Measurements from ENCODE around the gene GLIPR2. TPM values are rescaled to one million over a fixed set of nuclear protein-coding genes. Genes with fewer than 3 reads are reported as not detected.

GLIPR2 gene
- total RNA-seq, 1 donor from 2014 or later: 110 TPM

DNA sequence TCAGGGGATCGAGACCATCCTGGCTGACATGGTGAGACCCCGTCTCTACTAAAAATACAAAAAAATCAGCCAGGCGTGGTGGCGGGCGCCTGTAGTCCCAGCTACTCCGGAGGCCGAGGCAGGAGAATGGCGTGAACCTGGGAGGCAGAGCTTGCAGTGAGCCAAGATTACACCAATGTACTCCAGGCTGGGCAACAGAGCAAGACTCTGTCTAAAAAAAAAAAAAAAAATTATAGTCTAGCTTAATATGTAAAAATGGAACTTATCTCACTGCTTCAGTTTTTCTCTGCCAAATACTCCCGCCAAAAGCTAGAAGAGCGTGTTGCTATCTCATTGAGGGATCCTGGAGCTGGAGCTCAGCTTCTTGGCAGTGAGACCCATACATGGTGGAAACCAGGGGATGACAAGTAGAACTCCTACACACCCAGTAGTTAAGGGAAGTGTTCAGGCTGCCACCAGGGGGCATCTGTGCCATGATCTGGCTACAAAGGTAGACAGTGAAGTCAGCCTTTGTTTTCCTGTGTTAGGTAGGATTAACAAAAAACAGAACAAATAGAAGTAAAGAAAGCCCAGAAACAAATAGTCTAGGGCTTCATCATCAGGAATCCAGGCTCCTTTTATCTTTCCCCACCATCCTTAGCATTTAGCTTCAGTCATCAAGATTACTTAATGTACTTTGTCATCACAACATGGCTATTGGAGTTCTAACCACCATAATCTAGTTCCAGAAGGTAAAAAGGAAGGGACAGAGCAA, 33.6 kb upstream of the GLIPR2 start:
- TF ChIP-seq, protein P1, sequence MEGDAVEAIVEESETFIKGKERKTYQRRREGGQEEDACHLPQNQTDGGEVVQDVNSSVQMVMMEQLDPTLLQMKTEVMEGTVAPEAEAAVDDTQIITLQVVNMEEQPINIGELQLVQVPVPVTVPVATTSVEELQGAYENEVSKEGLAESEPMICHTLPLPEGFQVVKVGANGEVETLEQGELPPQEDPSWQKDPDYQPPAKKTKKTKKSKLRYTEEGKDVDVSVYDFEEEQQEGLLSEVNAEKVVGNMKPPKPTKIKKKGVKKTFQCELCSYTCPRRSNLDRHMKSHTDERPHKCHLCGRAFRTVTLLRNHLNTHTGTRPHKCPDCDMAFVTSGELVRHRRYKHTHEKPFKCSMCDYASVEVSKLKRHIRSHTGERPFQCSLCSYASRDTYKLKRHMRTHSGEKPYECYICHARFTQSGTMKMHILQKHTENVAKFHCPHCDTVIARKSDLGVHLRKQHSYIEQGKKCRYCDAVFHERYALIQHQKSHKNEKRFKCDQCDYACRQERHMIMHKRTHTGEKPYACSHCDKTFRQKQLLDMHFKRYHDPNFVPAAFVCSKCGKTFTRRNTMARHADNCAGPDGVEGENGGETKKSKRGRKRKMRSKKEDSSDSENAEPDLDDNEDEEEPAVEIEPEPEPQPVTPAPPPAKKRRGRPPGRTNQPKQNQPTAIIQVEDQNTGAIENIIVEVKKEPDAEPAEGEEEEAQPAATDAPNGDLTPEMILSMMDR (IDR thresholded peaks at IDR 0.05): peak; percentile 78
- no peak for DNase-seq (ENCODE audit: low spot score)
- H3K27me3 Mint-ChIP-seq (ENCODE audit: low read depth): no peaks in the 10 kb centered on the region
- H3K27ac Mint-ChIP-seq (ENCODE audit: unreplicated experiment): peak overlapping the region; percentile 98
- H3K9me3 Mint-ChIP-seq (ENCODE audit: low read depth): no peaks in the 10 kb centered on the region
- H3K4me3 Mint-ChIP-seq (ENCODE audit: unreplicated experiment): no peak overlapping the region
- peaks cover 47% of the 10 kb centered on the region for H3K4me1 Mint-ChIP-seq (ENCODE audit: low read depth)
- H3K36me3 Mint-ChIP-seq (ENCODE audit: low read depth): peaks cover 4% of the 10 kb centered on the region

DNA sequence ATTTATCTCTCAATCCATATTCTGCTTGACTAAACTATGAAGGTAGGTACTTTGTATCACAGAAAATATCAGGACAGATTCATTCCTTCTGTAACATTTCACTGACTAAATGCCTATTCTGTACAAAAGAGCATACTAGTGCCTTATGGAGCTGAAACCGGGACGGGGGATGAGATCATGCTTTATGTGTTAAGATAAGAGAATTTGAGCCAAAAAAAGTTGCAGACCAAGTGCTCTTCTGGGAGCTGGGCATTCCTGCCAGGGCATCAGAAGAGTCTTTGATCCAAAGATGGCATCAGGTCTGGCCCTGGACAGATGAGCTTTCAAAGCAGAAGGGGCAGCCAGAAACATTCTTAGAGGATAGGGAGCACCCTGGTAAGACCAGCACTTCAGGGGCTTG, 27.5 kb upstream of the GLIPR2 start:
- Mint-ChIP-seq H3K4me3 (ENCODE audit: unreplicated experiment) (no peak overlapping the region), H3K27ac (ENCODE audit: unreplicated experiment) (no peak overlapping the region)
- TF ChIP-seq, protein P1 (IDR thresholded peaks at IDR 0.05): no peak

DNA sequence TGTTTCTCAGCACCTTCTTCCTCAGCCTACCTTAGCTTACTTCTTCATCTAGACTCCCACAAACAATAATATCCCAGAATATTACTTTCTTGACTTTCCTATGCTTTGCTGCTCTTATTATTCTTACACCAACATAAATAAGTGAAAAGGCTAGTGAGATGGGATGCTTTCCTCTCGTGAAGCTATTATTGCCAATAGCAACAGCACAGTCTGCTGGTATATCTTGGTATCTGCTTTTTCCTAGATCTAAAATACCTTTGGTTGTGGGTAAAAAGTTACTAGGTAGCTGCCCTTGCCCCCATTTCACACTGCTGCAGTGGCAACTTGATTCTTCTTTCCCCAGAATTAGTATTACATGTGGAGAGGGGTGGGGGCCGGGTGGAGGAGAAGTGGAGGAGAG, 26.1 kb upstream of the GLIPR2 start:
- Mint-ChIP-seq H3K36me3 (ENCODE audit: low read depth) (peaks cover 9% of the 10 kb centered on the region), H3K27me3 (ENCODE audit: low read depth) (no peaks in the 10 kb centered on the region), H3K9me3 (ENCODE audit: low read depth) (no peaks in the 10 kb centered on the region), H3K4me3 (ENCODE audit: unreplicated experiment) (no peak overlapping the region), H3K27ac (ENCODE audit: unreplicated experiment) (no peak overlapping the region), H3K4me1 (ENCODE audit: low read depth) (peaks cover 7% of the 10 kb centered on the region)
- DNase-seq (ENCODE audit: low spot score): no peak
- TF ChIP-seq, protein P1 (IDR thresholded peaks at IDR 0.05): peak; percentile 69

More for the DNA sequence above, 27.5 kb upstream of the GLIPR2 start:
- H3K36me3 Mint-ChIP-seq (ENCODE audit: low read depth): peaks cover 10% of the 10 kb centered on the region
- peaks cover 12% of the 10 kb centered on the region for H3K4me1 Mint-ChIP-seq (ENCODE audit: low read depth)
- H3K9me3 Mint-ChIP-seq (ENCODE audit: low read depth): no peaks in the 10 kb centered on the region
- DNase-seq (ENCODE audit: low spot score): no peak
- H3K27me3 Mint-ChIP-seq (ENCODE audit: low read depth): no peaks in the 10 kb centered on the region

DNA sequence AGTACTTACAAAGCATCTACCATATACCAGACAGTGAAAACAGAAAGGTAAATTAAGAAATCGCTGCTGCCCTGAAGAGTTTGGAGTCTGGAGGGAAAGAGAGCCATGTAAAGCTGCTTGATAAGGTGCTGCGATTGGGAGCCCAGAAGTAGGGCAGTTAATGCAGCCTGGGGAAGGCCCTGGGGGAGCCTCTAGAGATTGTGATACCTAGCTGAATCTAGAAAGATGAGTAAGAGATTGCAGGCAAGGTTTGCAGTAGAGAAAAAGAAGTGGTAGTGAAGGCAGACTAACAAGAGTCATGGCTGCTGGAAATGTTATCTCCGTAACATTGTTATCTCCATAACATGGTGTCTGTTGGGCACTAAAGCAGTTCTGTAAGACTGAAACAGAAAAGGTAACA, 24.0 kb upstream of the GLIPR2 start:
- TF ChIP-seq, protein P1 (IDR thresholded peaks at IDR 0.05): no peak
- Mint-ChIP-seq H3K36me3 (ENCODE audit: low read depth) (peaks cover 18% of the 10 kb centered on the region), H3K4me3 (ENCODE audit: unreplicated experiment) (no peak overlapping the region), H3K4me1 (ENCODE audit: low read depth) (peaks cover 7% of the 10 kb centered on the region), H3K9me3 (ENCODE audit: low read depth) (no peaks in the 10 kb centered on the region), H3K27me3 (ENCODE audit: low read depth) (no peaks in the 10 kb centered on the region), H3K27ac (ENCODE audit: unreplicated experiment) (no peak overlapping the region)
- no peak for DNase-seq (ENCODE audit: low spot score)

DNA sequence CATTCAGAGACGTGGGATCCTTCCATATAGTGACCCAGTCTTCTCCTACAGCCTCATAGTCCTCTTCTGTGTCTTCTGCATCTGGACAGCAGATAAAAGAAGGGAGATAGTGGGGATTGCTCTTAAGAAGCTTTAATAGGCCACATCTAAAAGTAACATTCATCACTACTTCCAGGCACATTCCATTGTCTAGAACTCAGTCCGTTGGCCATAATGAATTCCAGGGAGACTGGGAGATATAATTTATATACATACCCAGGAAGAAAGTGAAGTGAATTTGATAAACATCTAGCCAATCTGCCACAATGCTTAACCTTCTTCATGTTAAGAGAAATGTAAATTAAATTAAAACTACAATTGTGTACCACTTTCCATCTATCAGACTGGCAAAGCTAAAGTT, 22.5 kb upstream of the GLIPR2 start:
- Mint-ChIP-seq H3K9me3 (ENCODE audit: low read depth) (no peaks in the 10 kb centered on the region), H3K27ac (ENCODE audit: unreplicated experiment) (no peak overlapping the region), H3K27me3 (ENCODE audit: low read depth) (no peaks in the 10 kb centered on the region), H3K4me1 (ENCODE audit: low read depth) (peaks cover 3% of the 10 kb centered on the region), H3K4me3 (ENCODE audit: unreplicated experiment) (no peak overlapping the region), H3K36me3 (ENCODE audit: low read depth) (peaks cover 23% of the 10 kb centered on the region)
- no peak for DNase-seq (ENCODE audit: low spot score)
- TF ChIP-seq, protein P1 (IDR thresholded peaks at IDR 0.05): no peak

All from chondrocyte (in vitro differentiated cells).